HG02759 (cell line): ENCODE results near the gene ASTL.

Experiments
- ATAC-seq: cut with Tn5 transposase; IDR thresholded peaks from one replicate; pipeline ENCODE4 v1.9.1; 2021; ENCODE audit warnings: mild to moderate bottlenecking, moderate library complexity; ENCODE audit not compliant: unreplicated experiment

The ASTL gene

DNA sequence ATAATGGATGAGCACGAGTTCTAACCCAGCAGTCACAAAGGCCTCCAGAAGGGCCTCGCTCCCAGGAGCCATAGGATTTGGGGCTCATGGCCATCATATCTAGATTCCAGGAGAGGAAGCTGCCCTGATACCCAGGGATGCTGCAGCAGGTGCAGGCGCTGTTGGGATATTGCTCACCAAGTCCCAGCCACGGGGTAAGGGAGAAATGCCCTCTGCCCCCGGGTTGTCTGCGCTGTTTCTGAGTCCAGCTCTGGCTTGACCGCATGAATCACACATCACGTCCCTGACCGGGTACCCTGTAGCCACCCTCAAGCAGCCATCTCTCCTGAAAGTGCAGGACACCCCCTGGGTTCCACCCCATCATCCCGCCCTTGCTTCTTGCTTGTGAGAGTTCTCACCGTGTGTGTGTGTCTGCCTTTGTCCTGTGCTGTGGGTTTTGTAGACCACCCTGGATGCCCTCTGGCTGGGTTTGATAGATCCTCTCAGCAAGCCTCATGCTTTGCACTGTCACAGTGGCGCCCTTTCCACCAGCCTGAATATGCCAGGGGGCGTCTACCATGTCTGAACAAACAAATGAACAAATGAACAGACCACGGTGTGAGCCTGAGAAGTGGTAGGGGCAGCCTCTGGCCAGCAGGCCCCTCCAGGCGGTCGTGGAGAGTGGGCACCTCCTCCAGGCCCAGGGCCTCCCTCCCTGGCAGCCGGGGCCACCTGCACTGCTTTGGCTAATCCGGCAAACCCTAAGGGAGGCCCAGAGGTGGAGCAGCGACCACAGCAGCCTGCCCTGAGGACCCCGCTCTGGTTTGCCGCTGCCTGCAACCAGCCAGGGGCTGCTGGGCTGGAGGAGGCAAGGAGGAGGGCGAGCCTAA lies 54.1 kb downstream of the ASTL start:
- no peak for ATAC-seq

DNA sequence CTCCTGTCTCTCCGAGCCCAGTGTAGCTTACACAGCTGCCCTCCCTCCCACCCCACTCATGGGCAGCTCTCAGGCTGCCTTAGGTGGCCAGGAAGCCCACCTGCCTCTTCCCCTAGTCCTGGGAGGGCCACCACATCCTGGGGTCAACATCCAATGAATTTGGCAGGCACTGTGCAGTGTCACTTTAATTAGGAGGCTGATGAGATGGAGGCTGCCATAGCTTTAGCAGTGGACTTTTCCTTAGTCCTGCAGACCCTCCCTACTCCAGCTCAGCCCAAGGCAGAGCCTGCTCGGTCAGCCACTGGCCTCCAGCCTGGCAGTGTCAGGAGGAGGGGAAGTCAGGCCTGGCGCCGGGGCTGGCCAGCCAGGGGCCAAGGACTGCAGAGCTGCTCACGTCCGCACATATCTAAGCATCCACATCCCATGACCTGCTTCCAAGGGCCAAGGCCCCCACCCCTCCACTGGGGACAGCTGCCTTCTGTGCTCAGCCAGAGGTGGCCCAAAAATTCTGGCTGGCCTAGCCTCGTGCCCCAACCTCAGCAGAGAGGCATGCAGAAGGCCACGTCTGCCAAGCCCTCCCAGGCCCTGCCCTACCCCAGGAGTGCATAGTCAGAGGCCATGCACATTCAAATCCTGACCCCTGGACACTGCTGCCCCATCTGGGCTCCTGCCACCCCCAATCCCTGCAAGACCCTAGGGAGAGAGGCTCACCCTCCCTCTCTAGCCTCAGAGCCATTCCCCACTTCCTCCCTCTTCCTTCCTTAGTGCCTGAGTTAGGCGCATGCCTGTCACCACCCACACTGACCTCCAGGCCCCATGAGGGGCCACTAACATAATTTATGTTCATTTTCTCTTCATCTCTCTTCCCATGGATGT lies 55.0 kb downstream of the ASTL start:
- ATAC-seq, result no peak

DNA sequence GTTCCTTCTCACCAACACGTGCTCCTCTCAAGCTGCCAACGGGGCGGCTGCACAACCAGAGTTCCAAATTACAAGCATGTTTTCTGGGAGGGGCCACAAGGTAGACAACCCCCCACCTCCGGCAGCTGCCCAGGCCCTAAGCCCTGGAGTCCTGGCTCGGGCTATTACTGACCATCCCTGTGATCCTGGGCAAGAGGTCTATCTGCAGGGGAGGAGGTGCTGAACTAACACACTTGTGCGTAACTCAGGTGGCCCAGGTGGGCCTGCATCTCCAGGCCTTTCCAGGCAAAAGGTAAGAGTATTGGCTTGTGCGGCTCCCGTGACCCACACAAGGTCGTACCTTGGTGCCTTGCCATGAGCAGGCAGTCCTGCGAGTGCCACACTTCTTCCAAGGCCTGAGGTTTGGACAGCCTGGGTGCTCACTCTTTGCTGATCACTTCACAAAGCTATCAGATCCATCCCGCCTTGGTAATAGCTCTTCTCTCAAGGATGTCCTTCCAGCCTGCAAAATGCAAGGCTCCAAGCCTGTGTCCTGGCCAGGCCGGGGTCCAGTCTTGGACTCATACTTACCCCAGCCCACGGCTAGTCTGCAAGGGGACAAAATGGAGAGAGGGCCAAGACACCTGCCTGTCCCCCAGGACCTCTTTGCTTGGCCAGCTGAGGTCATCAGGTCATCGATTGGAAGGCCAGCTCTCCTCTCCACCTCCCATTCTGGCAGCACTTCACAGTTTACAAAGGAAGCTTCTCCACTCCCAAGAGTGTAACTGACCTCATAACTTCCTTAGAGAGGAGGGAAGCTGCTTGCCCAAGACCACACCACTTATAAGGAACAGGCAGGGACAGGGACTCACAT lies 55.9 kb downstream of the ASTL start:
- ATAC-seq, result no peak

DNA sequence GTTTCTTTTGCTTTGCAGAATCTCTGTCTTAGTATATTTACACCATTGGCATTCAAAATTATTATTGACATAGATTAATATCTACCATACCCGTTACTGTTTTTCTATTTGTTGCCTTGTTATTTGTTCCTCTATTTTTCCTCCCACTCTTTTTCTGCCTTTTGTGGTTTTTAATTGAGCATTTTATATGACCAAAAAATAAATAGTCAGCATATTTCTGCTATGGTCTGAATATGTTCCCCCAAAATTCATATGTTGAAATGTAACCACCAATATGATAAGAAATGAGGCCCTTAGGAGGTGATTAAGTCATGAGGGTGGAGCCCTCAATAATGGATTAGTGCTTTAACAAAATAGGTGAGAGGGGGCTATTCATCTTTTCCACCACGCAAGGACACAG lies 57.3 kb downstream of the ASTL start:
- no peak for ATAC-seq

DNA sequence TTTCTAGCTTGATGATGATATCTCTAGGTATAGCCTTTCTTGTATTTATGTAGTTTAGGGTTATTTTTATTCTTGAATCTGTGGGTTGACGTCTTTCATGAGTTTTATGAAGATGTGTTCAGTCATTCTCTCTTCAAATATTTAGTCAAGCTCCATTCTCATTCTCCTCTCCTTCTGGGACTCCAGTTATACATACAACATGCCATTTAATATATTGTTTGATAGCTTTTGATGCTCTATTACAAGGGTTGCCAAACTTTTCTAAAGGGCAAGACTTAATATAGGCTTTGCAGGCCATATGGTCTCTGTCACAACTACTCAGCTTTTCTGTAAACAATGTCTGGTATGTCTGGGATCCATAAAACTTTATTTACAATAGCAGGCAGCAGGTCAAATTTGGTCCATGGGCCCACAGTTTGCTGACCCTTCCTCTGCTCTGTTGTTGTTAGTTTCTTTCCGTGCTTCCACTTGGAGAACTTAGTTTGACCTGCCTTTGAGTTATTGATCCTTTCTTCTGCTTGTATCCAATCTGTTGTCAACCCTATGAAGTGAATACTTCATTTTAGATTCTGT lies 63.0 kb downstream of the ASTL start:
- no peak for ATAC-seq

- no peak for ATAC-seq
These were observed 64.1 kb downstream of the ASTL start for GRCh38 chr2:96074156-96074555.

- no peak for ATAC-seq
These were observed 65.0 kb downstream of the ASTL start for GRCh38 chr2:96073170-96073775.
